HG02759 (cell line): ENCODE results near the gene HLX.

Experiments
- ATAC-seq: cut with Tn5 transposase; IDR thresholded peaks from one replicate; pipeline ENCODE4 v1.9.1; 2021; ENCODE audit warnings: mild to moderate bottlenecking, moderate library complexity; ENCODE audit not compliant: unreplicated experiment

The HLX gene

DNA sequence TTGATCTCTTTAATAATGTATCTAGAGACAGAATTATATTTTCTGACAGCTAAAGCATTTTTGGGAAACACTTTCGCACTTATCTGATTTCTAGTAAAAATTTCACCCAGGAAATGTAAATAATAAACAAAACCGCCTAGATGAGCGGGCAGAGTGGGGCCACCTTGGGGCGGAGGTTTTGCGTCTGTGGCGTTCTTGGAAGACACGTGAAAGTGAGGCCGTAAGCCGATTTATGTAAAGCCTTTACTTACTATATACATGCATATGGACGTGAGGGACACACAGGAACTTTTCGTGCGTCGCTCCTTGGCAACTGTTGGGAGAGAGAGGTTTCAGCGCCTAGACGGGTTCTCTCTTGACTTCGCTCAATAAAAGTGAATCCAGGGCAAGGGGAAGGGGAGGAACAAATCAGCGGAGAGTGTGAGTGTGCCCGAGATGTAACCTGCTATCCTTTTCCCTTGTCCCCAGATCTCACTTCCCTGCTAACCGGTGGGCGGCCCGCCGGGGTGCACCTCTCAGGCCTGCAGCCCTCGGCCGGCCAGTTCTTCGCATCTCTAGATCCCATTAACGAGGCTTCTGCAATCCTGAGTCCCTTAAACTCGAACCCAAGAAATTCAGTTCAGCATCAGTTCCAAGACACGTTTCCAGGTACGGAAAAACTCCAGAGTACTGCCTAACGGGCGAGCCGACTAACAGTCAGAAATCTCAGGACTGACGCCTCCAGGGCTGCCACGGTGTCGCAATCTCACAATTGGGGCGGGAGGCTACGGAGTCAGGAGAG is 1.7 kb downstream of the HLX start:
- ATAC-seq, result no peak

DNA sequence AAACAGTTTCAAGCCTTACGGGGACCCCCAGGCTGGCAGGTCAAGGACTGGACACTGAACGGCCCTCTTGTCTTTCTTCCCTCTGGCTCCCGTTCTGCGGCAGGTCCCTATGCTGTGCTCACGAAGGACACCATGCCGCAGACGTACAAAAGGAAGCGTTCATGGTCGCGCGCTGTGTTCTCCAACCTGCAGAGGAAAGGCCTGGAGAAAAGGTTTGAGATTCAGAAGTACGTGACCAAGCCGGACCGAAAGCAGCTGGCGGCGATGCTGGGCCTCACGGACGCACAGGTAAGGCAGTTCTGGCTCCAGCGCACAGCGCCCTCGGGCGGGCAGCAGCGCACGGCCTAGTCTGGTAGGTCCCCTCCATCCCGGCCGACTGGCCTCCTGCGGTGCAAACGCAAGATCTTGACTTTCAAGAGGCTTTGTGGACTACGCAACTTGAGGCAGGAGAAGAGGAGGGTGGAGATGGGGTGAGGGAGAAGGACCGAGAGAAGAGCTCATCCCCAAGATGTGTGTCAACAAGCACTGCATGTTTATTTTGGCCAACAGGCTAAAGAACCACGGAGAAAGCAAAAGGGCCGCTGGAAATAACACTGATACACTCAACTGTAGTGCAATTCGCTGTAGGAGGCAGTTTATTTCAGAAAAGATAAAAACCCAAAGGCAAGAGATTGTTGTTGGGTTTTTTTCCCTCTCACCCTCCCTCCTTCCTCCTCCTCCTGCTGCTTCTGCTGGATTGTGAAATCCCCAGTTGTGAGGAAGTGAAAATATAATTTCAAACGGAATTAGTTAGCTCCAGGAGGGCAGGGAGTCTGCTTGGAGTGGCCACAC is 3.0 kb downstream of the HLX start:
- no peak for ATAC-seq

DNA sequence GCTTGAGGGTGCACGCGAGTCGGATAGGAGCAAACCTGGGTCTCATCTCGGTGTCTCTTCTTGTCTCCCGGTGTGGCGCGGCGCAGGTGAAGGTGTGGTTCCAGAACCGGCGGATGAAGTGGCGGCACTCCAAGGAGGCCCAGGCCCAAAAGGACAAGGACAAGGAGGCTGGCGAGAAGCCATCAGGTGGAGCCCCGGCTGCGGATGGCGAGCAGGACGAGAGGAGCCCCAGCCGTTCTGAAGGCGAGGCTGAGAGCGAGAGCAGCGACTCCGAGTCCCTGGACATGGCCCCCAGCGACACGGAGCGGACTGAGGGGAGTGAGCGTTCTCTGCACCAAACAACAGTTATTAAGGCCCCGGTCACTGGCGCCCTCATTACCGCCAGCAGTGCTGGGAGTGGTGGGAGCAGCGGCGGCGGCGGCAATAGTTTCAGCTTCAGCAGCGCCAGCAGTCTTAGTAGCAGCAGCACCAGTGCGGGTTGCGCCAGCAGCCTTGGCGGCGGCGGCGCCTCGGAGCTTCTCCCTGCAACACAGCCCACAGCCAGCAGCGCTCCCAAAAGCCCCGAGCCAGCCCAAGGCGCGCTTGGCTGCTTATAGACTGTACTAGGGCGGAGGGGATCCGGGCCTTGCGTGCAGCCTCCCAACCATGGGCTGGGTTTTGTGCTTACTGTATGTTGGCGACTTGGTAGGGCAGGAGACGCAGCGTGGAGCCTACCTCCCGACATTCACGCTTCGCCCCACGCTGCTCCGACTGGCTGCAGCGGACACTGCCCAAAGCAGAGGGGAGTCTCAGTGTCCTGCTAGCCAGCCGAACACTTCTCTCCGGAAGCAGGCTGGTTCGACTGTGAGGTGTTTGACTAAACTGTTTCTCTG is 5.1 kb downstream of the HLX start:
- ATAC-seq, result no peak

DNA sequence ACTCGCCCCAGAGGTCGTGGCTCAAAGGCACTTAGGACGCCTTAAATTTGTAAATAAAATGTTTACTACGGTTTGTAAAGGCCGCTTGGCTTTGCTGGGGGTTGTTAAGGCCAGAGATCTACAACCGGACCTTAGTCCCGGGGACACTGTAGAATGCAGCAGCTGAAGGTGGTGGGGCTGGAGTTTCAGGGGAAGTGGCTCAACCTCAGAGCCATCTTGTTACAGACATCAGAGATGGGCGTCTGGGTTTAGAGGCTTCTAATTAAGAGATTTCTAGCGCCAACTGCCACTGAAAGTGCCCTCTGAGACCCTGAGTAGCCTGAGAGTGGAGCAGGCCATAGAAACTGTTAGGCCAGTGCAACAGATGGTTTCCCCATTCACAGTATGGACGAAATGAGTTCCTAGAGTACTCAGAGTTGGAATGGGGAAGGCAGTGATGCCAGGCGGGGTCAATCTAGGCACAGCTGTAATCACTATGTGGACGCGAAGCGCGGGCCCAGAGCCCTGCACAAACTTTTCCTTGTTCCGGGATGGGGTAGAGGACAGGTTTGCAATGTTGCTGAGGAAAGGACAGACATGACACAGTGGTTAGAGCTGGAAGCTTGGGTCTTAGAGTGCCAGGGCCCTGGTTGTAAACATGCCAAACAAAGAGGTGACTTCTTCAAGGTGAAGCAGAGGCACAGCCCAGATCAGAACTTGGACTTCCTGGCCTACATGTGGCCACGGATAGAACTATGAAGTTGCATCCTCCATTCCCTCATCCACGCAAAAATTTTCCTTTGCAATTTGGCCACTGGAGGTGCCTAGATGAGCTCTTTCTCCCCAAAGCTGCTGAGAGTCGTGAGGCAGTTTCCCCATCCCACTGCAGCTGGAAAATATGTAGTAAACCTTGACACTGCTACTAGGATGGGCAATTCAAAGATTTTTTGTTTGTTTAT is 6.0 kb downstream of the HLX start:
- ATAC-seq, result no peak

DNA sequence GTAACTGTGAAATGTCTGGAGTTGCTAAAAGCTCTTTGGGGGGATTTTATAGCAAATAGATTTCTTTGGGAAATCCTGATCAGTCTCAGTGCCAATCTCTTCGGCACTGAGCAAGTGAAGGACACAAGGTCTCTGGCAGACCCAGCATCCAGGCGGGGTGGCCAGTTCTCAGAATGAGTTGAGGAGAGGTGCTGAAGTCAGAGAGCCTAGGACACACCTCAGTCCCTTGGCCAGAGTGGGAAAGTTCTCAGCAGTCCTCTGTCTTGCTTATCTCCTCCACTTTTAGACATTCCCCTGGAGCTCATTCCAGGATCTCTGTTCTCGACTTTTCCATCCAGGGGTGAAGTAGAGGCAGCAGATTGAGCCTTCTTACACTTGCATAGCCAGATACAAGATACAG is 6.7 kb downstream of the HLX start:
- ATAC-seq, result no peak

DNA sequence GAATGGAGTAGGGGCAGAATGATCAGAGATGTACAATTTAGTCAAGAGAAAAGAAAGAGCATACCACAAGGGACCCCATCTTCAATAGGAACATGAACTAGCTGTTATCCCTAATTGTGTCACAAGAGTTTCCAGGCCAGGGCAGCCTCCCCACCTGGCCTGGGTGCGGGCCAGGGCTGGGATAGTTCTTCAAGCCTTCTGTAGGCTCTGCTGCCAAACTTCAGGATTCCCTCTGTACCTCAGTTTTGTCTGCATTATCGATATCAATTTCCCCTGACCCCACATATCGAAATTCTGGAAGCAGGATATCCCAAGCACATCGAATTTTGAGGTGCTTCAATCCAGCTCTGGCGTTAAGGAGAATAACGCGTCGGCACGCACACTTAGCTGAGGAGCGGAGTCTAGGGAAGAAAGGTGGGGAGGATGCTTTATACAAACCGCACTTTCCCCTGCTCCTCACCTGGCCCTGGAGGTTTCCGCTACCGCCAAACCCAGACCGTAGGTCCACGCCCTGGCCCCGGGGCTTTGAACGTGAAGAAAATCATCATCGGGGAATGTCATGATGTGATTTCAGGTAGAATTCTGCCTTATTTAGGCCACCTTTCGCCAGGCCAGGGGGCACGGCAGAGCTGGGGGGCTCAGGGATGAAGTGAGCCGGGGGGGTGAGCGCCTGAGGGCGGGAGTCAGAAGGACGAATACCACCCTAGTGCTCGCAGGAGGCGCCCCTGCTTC is 7.4 kb downstream of the HLX start:
- no peak for ATAC-seq

DNA sequence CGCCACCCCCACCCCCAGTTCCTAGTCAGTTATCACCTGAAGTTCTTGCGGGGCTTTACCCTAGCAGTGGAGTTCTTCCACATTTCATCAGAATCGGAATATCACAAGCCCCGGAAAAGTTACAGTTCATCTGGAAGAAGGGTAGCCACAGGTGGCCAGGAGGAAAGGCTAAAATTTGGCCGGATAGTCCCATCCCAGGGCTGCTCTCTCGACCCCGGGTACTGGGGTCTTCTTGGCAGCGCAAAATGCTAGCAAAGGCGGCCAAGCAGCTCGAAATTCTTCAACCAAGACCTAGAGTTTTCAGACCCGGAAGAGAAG is 7.9 kb downstream of the HLX start:
- no peak for ATAC-seq

DNA sequence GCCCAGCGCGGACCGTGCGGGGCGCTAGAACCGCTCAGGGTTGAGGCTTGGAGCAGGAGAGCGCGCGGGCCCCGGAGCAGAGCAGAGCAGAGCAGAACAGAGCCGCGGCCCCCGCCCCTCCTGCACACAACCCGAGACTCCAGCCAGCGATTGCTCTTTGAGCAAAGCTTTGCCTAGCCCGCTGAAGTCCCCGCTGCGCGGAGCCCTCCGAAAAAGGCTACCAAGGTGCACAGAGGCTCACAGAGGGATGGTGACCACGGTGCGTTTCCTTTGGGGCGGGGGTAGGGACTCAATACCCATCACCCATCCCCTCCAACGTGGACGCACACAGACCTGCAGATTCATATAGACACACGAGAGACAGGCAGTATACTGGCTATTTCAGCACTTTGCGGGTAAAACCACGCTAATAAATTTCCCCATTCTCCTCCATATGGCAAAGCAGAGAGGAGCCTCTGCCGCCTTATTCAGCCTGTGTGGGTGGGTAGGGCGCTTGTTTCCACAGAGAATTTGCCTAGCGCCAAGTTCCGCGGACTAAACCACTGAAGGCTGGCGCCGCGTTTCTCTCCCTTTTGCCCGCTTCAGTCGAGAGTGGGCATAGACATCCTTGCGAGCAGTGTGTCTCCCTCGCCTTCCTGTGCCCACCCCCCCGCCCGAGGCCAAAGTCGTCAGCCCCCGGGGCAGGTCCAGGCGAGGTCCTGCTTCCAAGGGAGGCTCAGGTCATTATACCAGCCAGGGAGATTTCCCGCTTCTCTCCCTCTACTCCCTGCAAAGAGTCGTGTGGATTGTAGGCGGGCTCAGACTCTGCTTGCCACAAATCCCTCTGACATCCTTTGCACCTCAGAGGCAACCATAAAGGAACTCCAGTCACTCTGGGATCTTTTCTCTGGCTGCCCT is 8.5 kb downstream of the HLX start:
- ATAC-seq, result no peak

DNA sequence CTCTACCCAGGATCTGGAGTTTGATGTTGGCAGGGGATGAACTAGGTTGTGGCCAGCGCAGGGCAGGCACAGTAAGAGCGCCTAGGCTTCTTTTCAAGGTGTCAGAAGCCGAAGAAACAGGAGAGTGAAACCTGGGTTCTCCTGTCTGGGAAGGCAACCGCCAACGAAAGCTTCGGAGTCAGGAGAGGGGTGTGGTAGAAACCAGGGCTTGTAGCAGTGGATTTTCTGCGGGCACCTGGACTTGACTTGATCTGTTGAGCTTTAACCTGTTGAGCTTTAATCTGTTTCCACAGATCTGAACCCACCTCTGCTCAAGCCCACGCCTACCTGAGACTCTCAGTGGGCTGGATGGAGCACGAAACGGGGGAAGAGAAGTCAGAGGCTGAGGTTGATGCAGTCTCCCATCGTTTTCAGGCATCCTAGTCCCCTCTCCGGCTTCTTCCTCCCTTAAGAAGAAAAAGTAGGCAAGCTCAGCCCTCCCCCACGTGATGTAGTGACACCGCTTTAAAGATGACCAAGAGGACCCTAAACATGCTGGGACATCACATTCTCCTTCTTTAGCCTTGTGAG is 9.3 kb downstream of the HLX start:
- no peak for ATAC-seq

DNA sequence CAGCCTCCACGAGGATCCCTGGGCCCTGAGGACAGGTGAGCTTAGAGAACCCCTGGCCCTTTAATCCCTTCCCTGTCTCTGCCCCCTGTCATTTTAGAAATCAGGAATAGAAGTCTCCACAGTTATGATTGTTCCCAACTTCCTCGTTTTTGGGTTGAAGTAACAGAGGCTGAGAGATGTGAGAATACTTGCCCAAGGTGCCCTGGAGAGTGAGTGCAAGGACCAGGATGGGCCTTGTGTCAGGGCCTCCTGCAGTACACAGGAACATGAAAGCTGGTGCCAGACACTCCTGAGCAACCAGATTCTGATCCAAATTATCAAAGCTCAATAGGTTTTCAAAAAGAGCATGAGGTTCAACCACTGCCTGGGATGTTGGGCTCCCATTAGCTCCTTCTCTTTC is 10.1 kb downstream of the HLX start:
- ATAC-seq, result no peak

DNA sequence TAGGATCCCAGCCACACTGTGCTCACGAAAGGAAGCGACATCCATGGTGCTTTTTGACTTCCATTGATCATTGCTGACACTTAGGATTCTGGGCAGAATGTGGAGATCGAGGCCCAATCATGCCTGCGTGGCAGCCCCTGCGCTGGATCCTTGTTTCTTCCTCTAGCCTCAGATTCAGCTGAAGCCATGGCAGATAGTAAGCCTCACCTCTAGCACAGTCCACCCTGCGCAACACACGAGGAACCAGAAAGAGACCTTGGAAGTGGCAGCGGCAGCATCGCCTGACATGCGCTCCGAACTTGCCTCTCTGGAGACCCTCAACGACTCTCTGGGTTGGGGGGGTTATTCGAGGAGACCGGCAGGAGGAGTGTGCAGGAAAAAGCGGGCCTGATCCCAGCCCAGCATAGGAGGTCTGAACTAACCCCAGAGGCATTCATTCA is 10.6 kb downstream of the HLX start:
- ATAC-seq, result no peak

DNA sequence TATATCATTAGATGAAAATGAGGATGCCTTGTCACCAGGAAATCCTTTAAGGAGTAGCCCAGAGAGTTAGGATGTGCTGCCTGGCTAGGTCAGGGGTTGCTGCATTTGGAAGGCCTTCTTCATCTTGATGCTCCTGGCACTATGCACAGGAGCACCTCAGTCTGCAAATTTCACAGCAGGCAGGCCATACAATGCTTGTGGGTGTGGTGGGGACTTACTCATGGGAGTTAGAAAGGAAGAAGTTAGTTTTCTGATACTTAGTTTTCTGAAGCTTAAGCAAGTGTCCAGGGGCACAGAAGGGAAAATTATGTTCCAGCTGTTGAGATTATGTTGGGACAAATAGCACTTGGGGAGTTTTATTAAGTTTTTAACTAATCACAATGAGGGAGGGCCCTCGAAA is 11.4 kb downstream of the HLX start:
- no peak for ATAC-seq

DNA sequence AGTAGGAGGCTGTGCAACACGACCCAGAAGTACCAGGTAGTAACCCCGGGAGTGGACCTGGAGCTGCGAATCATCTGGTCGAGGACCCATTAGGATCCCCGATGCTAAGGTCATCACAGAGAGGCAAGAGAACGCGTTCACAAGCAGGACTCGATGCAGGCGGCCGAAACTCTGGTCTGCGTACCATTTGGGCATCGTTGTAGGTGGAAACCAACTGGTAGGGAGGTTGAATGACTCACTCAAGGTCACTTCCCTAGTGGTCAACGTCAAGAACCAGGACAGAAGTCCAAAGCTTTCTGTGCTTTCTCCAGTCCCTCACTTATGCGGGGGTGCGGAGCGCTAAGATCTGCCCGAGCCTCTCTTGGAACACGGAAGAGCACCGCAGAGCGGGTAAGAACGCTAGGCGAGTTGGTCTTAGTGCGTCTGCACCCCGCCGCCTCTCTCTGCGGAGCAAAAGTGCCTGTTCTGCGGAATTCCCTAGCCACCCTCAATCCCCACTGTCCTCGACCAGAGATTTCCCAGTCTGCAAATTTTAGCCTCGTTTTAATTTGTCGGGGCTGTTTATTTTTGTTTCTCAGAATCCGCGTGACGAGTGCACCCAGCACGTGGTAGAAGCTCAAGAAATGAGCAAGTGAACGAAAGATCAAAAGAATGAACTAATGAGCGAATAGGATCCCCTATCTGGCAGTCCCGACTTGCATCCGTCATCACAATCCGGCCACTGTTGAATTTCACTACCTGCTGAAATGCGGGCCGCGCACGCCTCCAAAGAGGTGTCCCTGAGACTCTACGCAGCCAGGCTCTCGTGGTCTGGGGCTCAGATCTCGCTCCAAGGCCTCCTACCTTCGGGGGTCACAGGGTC is 12.2 kb downstream of the HLX start:
- no peak for ATAC-seq

DNA sequence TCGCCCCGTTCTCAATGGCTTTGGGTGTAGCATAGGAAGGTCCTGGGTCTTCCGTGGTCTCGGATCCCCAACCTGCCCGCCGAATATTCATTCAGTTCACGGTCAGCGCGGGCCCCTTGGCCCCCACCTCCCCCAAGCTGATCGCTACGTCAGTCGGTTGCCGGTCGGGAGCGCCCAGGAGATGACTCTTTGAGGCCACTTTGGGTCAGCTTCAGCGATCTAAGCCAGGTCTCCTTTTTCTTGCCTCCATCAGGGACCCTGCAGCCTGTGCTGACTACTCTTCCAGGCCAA is 12.8 kb downstream of the HLX start:
- no peak for ATAC-seq

DNA sequence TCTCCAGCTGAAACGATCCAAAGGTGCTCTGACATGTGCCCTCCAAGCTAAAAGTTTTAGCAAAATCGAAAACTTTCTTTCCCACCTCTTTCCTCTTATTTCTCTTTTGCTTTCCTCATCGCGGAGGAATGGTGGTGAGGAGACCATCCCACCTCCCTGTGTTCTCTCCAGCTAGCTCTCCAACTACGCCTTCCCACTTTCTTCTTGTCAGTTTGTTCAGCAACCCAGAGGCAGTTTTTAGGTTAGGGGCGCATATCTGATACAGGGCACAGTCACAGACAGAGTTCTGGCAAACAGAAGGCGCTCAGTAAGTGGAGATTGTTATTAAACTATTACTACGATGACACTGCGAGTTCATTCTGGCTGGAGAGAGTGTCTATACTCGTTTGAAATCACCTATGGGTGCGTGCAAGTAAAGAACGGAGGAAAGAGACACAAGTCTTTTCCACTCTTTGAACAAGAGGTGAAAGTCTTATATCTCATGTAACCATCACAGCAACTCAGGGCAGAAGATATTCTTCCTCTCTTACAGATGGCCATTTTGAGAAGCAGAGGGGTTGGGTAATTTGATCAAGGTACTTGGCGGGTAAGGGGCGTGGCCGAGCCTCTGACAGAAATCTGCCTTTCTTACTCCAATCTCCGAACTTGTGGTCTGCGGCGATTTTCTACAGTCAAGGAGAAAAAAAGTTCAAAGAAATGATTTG is 13.9 kb downstream of the HLX start:
- no peak for ATAC-seq

DNA sequence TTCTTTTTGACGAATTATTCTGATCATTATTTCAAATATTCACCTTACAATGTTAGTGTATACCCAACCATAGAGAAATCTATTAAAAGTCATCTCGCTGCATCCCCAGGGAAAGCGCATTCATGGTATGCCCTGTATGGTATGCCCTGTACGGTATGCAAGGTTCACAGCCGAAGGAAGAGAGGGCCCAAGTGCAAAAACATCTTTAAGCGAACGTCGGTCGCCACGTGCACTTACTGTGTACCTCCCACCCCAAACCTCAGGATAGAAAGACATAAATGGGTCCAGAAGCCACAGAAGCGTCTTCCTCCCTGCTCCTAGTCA is 14.4 kb downstream of the HLX start:
- ATAC-seq, result no peak
